DND-41 (cell line): ENCODE data around the gene PCNX1.

Experiments
- EZH2 ChIP-seq: IDR thresholded peaks from 3 replicates; pipeline ENCODE4 v1.6.1; 2012; ENCODE audit warnings: borderline replicate concordance, low read depth, mild to moderate bottlenecking, moderate library complexity, low read length, inconsistent platforms; ENCODE audit not compliant: severe bottlenecking
- TF ChIP-seq, protein P1 (sequence below): IDR thresholded peaks from 2 replicates; pipeline ENCODE4 v1.5.1; 2012; ENCODE audit warnings: borderline replicate concordance, low read length, moderate library complexity, mild to moderate bottlenecking; ENCODE audit not compliant: poor library complexity, severe bottlenecking; ENCODE audit errors: extremely low read depth

DNA sequence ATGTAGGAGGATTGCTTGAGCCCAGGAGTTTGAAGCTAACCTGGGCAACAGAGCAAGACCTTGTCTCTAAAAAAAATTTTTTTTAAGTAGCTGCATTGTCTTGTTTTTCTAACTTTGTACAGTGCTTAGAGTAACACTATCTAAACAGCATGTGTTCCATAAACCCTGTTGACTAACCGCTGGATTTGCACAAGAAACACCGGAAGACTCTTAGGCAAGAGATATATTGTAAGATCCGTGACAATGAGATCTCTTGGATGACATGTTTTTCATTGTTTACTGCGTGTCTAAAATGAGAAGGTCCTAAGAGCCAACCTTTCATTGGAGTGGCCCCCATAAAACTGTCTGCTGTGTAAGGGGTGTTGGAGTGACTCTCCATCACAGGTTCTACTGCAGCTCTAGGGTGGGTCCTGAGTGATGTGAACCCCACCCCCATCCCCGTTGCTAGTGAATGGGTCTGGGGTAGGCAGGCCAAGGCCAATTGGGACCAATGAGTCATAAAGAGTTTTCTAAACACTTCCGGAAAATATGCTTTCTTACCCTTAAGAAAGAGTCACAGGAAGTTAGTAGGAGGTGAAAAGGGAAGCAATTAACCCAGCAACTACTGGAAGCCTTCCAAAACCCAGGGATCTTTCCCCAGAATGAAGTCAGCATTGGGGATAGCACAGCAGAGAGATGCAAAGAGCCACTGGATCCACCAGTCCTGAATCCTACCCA is 24.3 kb upstream of the PCNX1 start:
- TF ChIP-seq, protein P1, sequence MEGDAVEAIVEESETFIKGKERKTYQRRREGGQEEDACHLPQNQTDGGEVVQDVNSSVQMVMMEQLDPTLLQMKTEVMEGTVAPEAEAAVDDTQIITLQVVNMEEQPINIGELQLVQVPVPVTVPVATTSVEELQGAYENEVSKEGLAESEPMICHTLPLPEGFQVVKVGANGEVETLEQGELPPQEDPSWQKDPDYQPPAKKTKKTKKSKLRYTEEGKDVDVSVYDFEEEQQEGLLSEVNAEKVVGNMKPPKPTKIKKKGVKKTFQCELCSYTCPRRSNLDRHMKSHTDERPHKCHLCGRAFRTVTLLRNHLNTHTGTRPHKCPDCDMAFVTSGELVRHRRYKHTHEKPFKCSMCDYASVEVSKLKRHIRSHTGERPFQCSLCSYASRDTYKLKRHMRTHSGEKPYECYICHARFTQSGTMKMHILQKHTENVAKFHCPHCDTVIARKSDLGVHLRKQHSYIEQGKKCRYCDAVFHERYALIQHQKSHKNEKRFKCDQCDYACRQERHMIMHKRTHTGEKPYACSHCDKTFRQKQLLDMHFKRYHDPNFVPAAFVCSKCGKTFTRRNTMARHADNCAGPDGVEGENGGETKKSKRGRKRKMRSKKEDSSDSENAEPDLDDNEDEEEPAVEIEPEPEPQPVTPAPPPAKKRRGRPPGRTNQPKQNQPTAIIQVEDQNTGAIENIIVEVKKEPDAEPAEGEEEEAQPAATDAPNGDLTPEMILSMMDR, result no peak
- no peak for TF ChIP-seq EZH2
